Right lobe of liver (tissue), 6 donors: Measurements from ENCODE around the gene ADGRV1. TPM values are rescaled to one million over a fixed set of nuclear protein-coding genes. Genes with fewer than 3 reads are reported as not detected.

Experiments
- ATAC-seq, 4 donors: fragments of 200-7000 bp; cut with Tn5 transposase; one replicate each; pipeline ENCODE4 v1.9.1; 2020; ENCODE audit warnings: mild to moderate bottlenecking in 4 of 4, moderate library complexity in 4 of 4
- DNase-seq, 3 donors: peaks; one replicate each; pipeline ENCODE4 v3.0.0-alpha.2; 2020
- H3K27ac ChIP-seq, 3 donors: fragments of 200-600 bp; one replicate each; pipeline ENCODE4 v1.8.0; 2022
- H3K27me3 ChIP-seq, 2 donors: fragments of 200-600 bp; one replicate each; pipeline ENCODE4 v1.8.0; 2022
- H3K36me3 ChIP-seq, 4 donors: fragments of 200-600 bp; sonication (generic) in 1 of 4; one replicate each; pipeline versions ENCODE4 v1.5.1 to v1.8.0; 2017 to 2022; ENCODE audit warnings: control low read depth in 1 of 4
- H3K4me1 ChIP-seq, 4 donors: fragments of 200-600 bp; sonication (generic) in 1 of 4; one replicate each; pipeline versions ENCODE4 v1.5.1 to v1.8.0; 2017 to 2022; ENCODE audit warnings: control low read depth in 1 of 4
- H3K4me3 ChIP-seq, 3 donors: fragments of 200-600 bp; one replicate each; pipeline ENCODE4 v1.8.0; 2022
- H3K9me3 ChIP-seq, 4 donors: fragments of 200-600 bp; sonication (generic) in 1 of 4; one replicate each; pipeline versions ENCODE4 v1.5.1 to v1.8.0; 2017 to 2022; ENCODE audit warnings: control low read depth in 1 of 4
- CTCF ChIP-seq, 4 donors: fragments of 200-600 bp in 3 of 4; fragments of 450-650 bp in 1 of 4; IDR thresholded peaks; one replicate each; pipeline versions ENCODE4 v1.5.1 to v1.8.0; 2016 to 2022; ENCODE audit warnings: antibody characterized with exemption in 4 of 4, mild to moderate bottlenecking in 2 of 4
- POLR2A ChIP-seq: fragments of 450-650 bp; IDR thresholded peaks from one replicate; pipeline ENCODE4 v1.6.1; 2017; ENCODE audit warnings: antibody characterized with exemption, mild to moderate bottlenecking
- WGBS: methylation state at CpG from one replicate; pipeline ENCODE4 v1.1.6; 2018; ENCODE audit warnings: low coverage, low lambda C conversion rate; ENCODE audit not compliant: insufficient coverage; ENCODE audit errors: missing lambda C conversion rate; 5-methylcytosine and 5-hydroxymethylcytosine counted together
- intact Hi-C, 2 donors: fragments of 100-400 bp; cut with DNase I; formaldehyde crosslinking; loops; one replicate each; pipeline versions ENCODE4 v1.11.2 to v1.14.1; 2022
- total RNA-seq, 6 experiments: library from RNA; depleted of rRNA in 2 of 6; stranded (reverse); fragments of >200 nt in 2 of 6; fragmentation: NEBNext Ultra II Directional in 3 of 6; extraction: Animal tissue kit (Norgen Biotek cat#: 25700) in 3 of 6; gene quantifications; one replicate each; pipeline versions ENCODE4 v1.1.0 to v1.2.4, GENCODE V29; 2016 to 2023
- donor health status: DM: no; HTN: yes; CAD: no.
- donor health status: DM: no; HTN: no; CAD: no.
- donor health status: DM: no; HTN: no; CAD: no.
- donor health status: DM: no; HTN: yes; CAD: no.
- donor health status: DM: no; HTN: yes; CAD: no.

The ADGRV1 gene
- total RNA-seq, 6 experiments from 2014 or later, result 4.5 to 15.9 (median 7.4) TPM

- no peaks in the 10 kb centered on the region for H3K27me3 ChIP-seq
- no peaks in the 10 kb centered on the region for H3K9me3 ChIP-seq
- 83% methylated on average over 4 of the region's 4 CpGs for WGBS
- peaks cover 0 to 72% (median 19%) of the 10 kb centered on the region in 4 donors for H3K4me1 ChIP-seq
- no peaks in the 10 kb centered on the region for H3K36me3 ChIP-seq
- no peak for TF ChIP-seq CTCF (IDR thresholded peaks at IDR 0.05)
- TF ChIP-seq POLR2A, result no peak
- intact Hi-C loops, result no loop called here
- ATAC-seq (no peak), DNase-seq (no peak)
- H3K4me3 ChIP-seq, result no peak overlapping the region
- peak overlapping the region in 2 of 3 donors; percentile 84 for H3K27ac ChIP-seq
These were observed 353.9 kb downstream of the ADGRV1 start for GRCh38 chr5:90912476-90912875.

GRCh38 chr5:90915393-90915792 is 356.8 kb downstream of the ADGRV1 start:
- Histone ChIP-seq H3K27me3 (no peaks in the 10 kb centered on the region), H3K27ac (peak overlapping the region; percentile 60 to 91 (median 80)), H3K36me3 (no peaks in the 10 kb centered on the region), H3K9me3 (no peaks in the 10 kb centered on the region), H3K4me1 (peaks cover 0 to 65% (median 18%) of the 10 kb centered on the region in 4 donors), H3K4me3 (no peak overlapping the region)
- no peak for TF ChIP-seq CTCF (IDR thresholded peaks at IDR 0.05)
- no peak for TF ChIP-seq POLR2A
- DNase-seq (peak; percentile 23 to 56 (median 53)), ATAC-seq (peak; percentile 55 to 79 (median 68))
- intact Hi-C loops, result no loop called here
- 32% methylated on average over 4 of the region's 4 CpGs for WGBS

- intact Hi-C loops, result no loop called here
- no peak for TF ChIP-seq POLR2A
- no peak for TF ChIP-seq CTCF (IDR thresholded peaks at IDR 0.05)
- 18% methylated on average over 3 of the region's 3 CpGs for WGBS
- H3K4me3 ChIP-seq, result no peak overlapping the region
- H3K36me3 ChIP-seq, result no peaks in the 10 kb centered on the region
- ATAC-seq (peak; percentile 68 to 77 (median 74)), DNase-seq (no peak)
- no peaks in the 10 kb centered on the region for H3K27me3 ChIP-seq
- H3K4me1 ChIP-seq, result peaks cover 0 to 59% (median 17%) of the 10 kb centered on the region in 4 donors
- no peaks in the 10 kb centered on the region for H3K9me3 ChIP-seq
- peak overlapping the region; percentile 53 to 91 (median 80) for H3K27ac ChIP-seq
These were observed 358.6 kb downstream of the ADGRV1 start for GRCh38 chr5:90916947-90917800.

- peak; percentile 24 to 55 (median 40) for ATAC-seq
- intact Hi-C loops, result no loop called here
These were observed 359.5 kb downstream of the ADGRV1 start for GRCh38 chr5:90917928-90918668.

More at GRCh38 chr5:90917928-90918668, 359.5 kb downstream of the ADGRV1 start:
- Histone ChIP-seq H3K27me3 (no peaks in the 10 kb centered on the region), H3K4me3 (no peak overlapping the region), H3K27ac (peak overlapping the region; percentile 53 to 91 (median 80)), H3K9me3 (no peaks in the 10 kb centered on the region), H3K36me3 (no peaks in the 10 kb centered on the region), H3K4me1 (peaks cover 0 to 56% (median 16%) of the 10 kb centered on the region in 4 donors)
- no peak for TF ChIP-seq CTCF (IDR thresholded peaks at IDR 0.05)
- TF ChIP-seq POLR2A, result no peak
- WGBS, result 75% methylated on average over 6 of the region's 6 CpGs
- no peak for DNase-seq
